ENCODE measurements around the gene TCF25.

DNA sequence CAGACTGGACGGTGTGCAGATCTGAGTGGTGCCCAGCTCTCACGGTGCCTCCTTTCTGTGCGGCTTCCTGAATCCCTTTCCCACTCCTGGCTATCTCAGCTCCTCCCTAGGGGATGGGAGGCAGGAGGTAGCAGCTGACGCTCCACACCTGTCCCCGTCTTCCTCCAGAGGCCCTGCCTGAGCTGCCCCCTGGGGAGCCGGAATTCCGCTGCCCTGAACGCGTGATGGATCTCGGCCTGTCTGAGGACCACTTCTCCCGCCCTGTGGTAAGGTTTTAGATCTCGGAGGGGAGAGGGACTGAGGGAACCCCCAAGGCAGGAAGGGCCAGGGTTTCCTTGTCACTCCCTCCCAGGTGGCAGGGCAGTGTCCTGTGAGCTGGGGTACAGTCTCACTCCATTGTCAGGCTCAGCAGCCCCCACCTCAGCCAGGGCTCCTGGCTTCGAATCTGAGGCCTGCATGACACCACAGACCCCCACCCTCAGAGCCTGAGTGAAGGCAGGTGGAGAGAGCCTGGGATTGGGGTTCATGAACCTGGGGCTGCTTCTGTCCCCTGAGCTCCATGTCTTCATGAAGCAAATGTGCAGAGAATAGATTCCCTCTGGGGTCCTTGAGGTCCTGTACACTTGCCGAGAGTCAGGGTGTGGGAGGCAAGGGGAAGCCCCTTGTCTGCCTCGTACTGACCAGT is 81.8 kb downstream of the TCF25 start:
- TF ChIP-seq, protein P1, sequence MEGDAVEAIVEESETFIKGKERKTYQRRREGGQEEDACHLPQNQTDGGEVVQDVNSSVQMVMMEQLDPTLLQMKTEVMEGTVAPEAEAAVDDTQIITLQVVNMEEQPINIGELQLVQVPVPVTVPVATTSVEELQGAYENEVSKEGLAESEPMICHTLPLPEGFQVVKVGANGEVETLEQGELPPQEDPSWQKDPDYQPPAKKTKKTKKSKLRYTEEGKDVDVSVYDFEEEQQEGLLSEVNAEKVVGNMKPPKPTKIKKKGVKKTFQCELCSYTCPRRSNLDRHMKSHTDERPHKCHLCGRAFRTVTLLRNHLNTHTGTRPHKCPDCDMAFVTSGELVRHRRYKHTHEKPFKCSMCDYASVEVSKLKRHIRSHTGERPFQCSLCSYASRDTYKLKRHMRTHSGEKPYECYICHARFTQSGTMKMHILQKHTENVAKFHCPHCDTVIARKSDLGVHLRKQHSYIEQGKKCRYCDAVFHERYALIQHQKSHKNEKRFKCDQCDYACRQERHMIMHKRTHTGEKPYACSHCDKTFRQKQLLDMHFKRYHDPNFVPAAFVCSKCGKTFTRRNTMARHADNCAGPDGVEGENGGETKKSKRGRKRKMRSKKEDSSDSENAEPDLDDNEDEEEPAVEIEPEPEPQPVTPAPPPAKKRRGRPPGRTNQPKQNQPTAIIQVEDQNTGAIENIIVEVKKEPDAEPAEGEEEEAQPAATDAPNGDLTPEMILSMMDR (IDR thresholded peaks at IDR 0.05): no peak
- TF ChIP-seq POLR2A (IDR thresholded peaks at IDR 0.05): no peak

Data from adrenal gland (tissue), 5 donors.